GM23338 (cell line): Measurements from ENCODE around the gene JMJD7. TPM values are rescaled to one million over a fixed set of nuclear protein-coding genes. Genes with fewer than 3 reads are reported as not detected.

Source experiments
- ATAC-seq: fragments of 200-7000 bp; cut with Tn5 transposase; 3 replicates; pipeline ENCODE4 v1.9.1; 2020
- DNase-seq: peaks from one replicate; pipeline ENCODE4 v3.0.0-alpha.2; 2015; ENCODE audit warnings: low spot score
- H2AFZ ChIP-seq: fragments of 200-600 bp; sonication (generic); 2 replicates; pipeline ENCODE4 v1.8.0; 2016; ENCODE audit warnings: antibody characterized with exemption, mild to moderate bottlenecking, moderate library complexity
- H3F3A ChIP-seq: fragments of 200-600 bp; sonication (generic); replicated peaks from 2 replicates; pipeline ENCODE4 v1.8.0; 2017; ENCODE audit warnings: antibody characterized with exemption, mixed run types, low read depth
- H3K27ac ChIP-seq: fragments of 200-600 bp; sonication (generic); 2 replicates; pipeline ENCODE4 v1.6.1; 2016; ENCODE audit warnings: low read depth
- H3K27me3 ChIP-seq: fragments of 200-600 bp; sonication (generic); 2 replicates; pipeline ENCODE4 v1.8.0; 2016; ENCODE audit warnings: mild to moderate bottlenecking, mixed run types, moderate library complexity; ENCODE audit not compliant: insufficient read depth
- H3K36me3 ChIP-seq: fragments of 200-600 bp; sonication (generic); 2 replicates; pipeline ENCODE4 v1.8.0; 2016; ENCODE audit warnings: mild to moderate bottlenecking; ENCODE audit not compliant: insufficient read depth
- H3K4me1 ChIP-seq: fragments of 200-600 bp; sonication (generic); 2 replicates; pipeline ENCODE4 v1.8.0; 2016; ENCODE audit warnings: mild to moderate bottlenecking, moderate library complexity; ENCODE audit not compliant: insufficient read depth
- H3K4me2 ChIP-seq: fragments of 200-600 bp; sonication (generic); 2 replicates; pipeline ENCODE4 v1.7.1; 2017; ENCODE audit warnings: mixed run types
- H3K4me3 ChIP-seq: fragments of 200-600 bp; sonication (generic); 2 replicates; pipeline ENCODE4 v1.6.1; 2016; ENCODE audit warnings: mixed run types
- H3K79me2 ChIP-seq: fragments of 200-600 bp; sonication (generic); replicated peaks from 2 replicates; pipeline ENCODE4 v1.8.0; 2017; ENCODE audit warnings: mild to moderate bottlenecking; ENCODE audit not compliant: insufficient read depth
- H3K9me2 ChIP-seq: fragments of 200-600 bp; sonication (generic); 2 replicates; pipeline ENCODE4 v1.8.0; 2017; ENCODE audit not compliant: insufficient read depth
- H4K20me1 ChIP-seq: fragments of 200-600 bp; sonication (generic); replicated peaks from 2 replicates; pipeline ENCODE4 v1.8.0; 2017; ENCODE audit warnings: mild to moderate bottlenecking; ENCODE audit not compliant: insufficient read depth
- H3K27ac Mint-ChIP-seq: 2 replicates; pipeline ENCODE4 v1.8.0; 2020; ENCODE audit warnings: inconsistent platforms, mild to moderate bottlenecking, moderate library complexity, mixed read lengths
- H3K27me3 Mint-ChIP-seq: 3 replicates; pipeline ENCODE4 v1.8.0; 2022; ENCODE audit warnings: low read depth, mild to moderate bottlenecking, moderate library complexity, mixed read lengths, inconsistent platforms; ENCODE audit not compliant: insufficient read depth, poor library complexity
- H3K36me3 Mint-ChIP-seq: 3 replicates; pipeline ENCODE4 v1.8.0; 2021; ENCODE audit warnings: low read depth, mild to moderate bottlenecking, inconsistent platforms, moderate library complexity, mixed read lengths
- H3K4me1 Mint-ChIP-seq: 3 replicates; pipeline ENCODE4 v1.8.0; 2020; ENCODE audit warnings: mild to moderate bottlenecking, inconsistent platforms, mixed read lengths
- H3K4me3 Mint-ChIP-seq: 3 replicates; pipeline ENCODE4 v1.8.0; 2021; ENCODE audit warnings: moderate library complexity, mild to moderate bottlenecking, inconsistent platforms, mixed read lengths
- H3K9me3 Mint-ChIP-seq: 3 replicates; pipeline ENCODE4 v1.8.0; 2020; ENCODE audit warnings: moderate library complexity, mild to moderate bottlenecking, inconsistent platforms, mixed read lengths
- CREB1 ChIP-seq: fragments of 250-450 bp; sonication (Bioruptor Pico); IDR thresholded peaks from 2 replicates; pipeline ENCODE4 v1.5.0; 2020; ENCODE audit warnings: low read depth, mild to moderate bottlenecking, moderate library complexity
- EZH2 ChIP-seq: fragments of 200-600 bp; sonication (generic); IDR thresholded peaks from one replicate; pipeline ENCODE4 v1.8.0; 2017; ENCODE audit warnings: antibody characterized with exemption, mild to moderate bottlenecking, low read depth; ENCODE audit not compliant: unreplicated experiment
- EZH2phosphoT487 ChIP-seq: fragments of 200-600 bp; sonication (generic); IDR thresholded peaks from one replicate; pipeline ENCODE4 v1.8.1; 2018; ENCODE audit warnings: antibody characterized with exemption; ENCODE audit not compliant: unreplicated experiment
- JUNB ChIP-seq: IDR thresholded peaks from one replicate; pipeline ENCODE4 v1.6.1; 2016; ENCODE audit warnings: antibody characterized with exemption; ENCODE audit not compliant: unreplicated experiment
- NANOG ChIP-seq: IDR thresholded peaks from 2 replicates; pipeline ENCODE4 v1.6.1; 2016; ENCODE audit warnings: antibody characterized with exemption, borderline replicate concordance
- POLR2AphosphoS5 ChIP-seq: IDR thresholded peaks from 2 replicates; pipeline ENCODE4 v1.6.1; 2016; ENCODE audit warnings: antibody characterized with exemption, low read depth
- STAT1 ChIP-seq: IDR thresholded peaks from one replicate; pipeline ENCODE4 v1.6.1; 2016; ENCODE audit warnings: antibody characterized with exemption; ENCODE audit not compliant: unreplicated experiment
- ZNF114 ChIP-seq: fragments of 250-450 bp; sonication (Bioruptor Pico); IDR thresholded peaks from 2 replicates; pipeline ENCODE4 v1.5.0; 2020; ENCODE audit warnings: mild to moderate bottlenecking, moderate library complexity
- polyA plus RNA-seq: library from polyadenylated mRNA; unstranded; fragments of >200 nt; fragmentation: Nextera tagmentation; extraction: Ambion mirVana; gene quantifications from 2 replicates; pipeline ENCODE4 v1.2.1, GENCODE V29; 2016
- total RNA-seq: library from RNA; depleted of rRNA; stranded (reverse); fragments of >200 nt; shearing (Covaris generic); gene quantifications from 2 replicates; pipeline ENCODE4 v1.2.3, GENCODE V29; 2014
- TF ChIP-seq, protein P1 (sequence below), 2 experiments: fragments of 200-600 bp in 1 of 2; sonication (generic) in 1 of 2; conservative IDR thresholded peaks; 2 replicates each; pipeline versions ENCODE4 v1.5.1 to v1.6.1; 2016 to 2017; ENCODE audit warnings: antibody characterized with exemption in 2 of 2, low read depth in 2 of 2, mild to moderate bottlenecking in 2 of 2, moderate library complexity in 1 of 2
- TF ChIP-seq, protein P2 (sequence below): IDR thresholded peaks from 2 replicates; pipeline ENCODE4 v1.6.1; 2016; ENCODE audit warnings: antibody characterized with exemption
- TF ChIP-seq, protein P3 (sequence below): fragments of 250-450 bp; sonication (Bioruptor Pico); IDR thresholded peaks from 2 replicates; pipeline ENCODE4 v1.5.0; 2020; ENCODE audit warnings: mild to moderate bottlenecking, moderate library complexity

Gene JMJD7
- total and polyA plus RNA-seq, 2 experiments from 2014 or later, result 8.5 to 9.2 TPM

DNA sequence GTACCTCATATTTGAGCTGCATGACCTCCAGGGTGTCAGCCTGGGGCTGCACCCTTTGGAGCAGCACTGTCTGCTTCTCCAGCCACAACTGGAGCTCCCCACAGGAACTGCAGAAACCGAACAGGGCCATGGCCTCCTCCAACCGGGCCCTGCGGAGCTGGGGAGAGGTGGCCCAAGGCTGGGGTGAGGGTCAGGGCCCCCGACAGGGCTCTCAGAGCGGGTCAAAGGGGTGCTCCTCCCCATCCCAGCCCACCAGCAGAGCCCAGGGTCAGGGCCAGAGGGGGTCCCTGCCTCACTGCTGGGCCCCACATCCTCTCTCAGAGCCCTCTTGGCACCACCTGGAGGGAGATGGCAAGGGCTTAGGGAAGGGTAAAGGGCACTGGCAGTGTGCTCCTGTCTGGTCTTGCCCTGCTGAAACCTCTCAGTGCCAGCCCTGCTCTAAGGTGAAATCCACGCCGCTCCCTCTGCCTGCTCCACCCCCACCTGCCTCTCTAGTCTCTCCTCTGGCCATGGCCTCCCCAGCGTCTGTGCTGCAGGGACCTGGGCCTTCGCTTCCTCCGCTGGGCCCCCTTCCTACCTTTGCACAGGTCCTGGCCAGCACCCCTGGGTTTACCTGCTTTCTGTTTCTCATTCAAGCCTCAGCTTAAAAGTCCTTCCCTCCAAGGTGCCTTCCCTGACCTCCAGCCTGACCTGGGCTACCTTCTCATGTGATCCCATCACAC, 52.4 kb downstream of the JMJD7 start (continued):
- TF ChIP-seq NANOG, result no peak
- TF ChIP-seq POLR2AphosphoS5, result no peak
- TF ChIP-seq EZH2, result no peak
- TF ChIP-seq, protein P1, sequence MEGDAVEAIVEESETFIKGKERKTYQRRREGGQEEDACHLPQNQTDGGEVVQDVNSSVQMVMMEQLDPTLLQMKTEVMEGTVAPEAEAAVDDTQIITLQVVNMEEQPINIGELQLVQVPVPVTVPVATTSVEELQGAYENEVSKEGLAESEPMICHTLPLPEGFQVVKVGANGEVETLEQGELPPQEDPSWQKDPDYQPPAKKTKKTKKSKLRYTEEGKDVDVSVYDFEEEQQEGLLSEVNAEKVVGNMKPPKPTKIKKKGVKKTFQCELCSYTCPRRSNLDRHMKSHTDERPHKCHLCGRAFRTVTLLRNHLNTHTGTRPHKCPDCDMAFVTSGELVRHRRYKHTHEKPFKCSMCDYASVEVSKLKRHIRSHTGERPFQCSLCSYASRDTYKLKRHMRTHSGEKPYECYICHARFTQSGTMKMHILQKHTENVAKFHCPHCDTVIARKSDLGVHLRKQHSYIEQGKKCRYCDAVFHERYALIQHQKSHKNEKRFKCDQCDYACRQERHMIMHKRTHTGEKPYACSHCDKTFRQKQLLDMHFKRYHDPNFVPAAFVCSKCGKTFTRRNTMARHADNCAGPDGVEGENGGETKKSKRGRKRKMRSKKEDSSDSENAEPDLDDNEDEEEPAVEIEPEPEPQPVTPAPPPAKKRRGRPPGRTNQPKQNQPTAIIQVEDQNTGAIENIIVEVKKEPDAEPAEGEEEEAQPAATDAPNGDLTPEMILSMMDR (conservative IDR thresholded peaks at IDR 0.05; ENCODE audit: low read depth in 2 of 2), result no peak
- TF ChIP-seq, protein P2, sequence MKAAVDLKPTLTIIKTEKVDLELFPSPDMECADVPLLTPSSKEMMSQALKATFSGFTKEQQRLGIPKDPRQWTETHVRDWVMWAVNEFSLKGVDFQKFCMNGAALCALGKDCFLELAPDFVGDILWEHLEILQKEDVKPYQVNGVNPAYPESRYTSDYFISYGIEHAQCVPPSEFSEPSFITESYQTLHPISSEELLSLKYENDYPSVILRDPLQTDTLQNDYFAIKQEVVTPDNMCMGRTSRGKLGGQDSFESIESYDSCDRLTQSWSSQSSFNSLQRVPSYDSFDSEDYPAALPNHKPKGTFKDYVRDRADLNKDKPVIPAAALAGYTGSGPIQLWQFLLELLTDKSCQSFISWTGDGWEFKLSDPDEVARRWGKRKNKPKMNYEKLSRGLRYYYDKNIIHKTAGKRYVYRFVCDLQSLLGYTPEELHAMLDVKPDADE, result no peak

DNA sequence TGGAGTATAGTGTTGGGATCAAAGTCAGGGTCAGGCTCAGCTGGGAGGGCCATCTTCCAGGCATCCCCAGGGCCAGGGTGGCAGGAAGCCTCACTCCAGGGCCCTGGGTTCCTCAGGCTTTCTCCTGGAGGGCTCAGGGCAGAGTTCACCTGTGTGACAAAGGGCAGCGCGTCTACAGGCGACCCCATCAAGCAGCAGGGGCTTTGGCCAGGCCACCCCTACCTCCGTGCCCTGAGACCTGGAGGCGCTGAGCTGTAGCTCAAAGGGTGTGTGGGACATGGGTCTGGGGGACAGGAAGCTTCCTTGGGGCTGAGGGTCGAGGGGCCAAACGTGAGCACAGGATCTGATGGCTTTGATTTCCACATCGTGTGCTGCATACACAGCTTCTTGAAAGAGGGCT, 53.2 kb downstream of the JMJD7 start:
- no peaks in the 10 kb centered on the region for H3K36me3 ChIP-seq
- no peaks in the 10 kb centered on the region for H3K4me1 ChIP-seq
- no peak overlapping the region for H3K4me3 ChIP-seq
- peaks cover 31% of the 10 kb centered on the region for H3K27me3 ChIP-seq
- peak overlapping the region; percentile 56 for H3K4me3 Mint-ChIP-seq
- no peaks in the 10 kb centered on the region for H3K9me2 ChIP-seq
- H3K27ac Mint-ChIP-seq, result no peak overlapping the region
- H3K36me3 Mint-ChIP-seq, result no peaks in the 10 kb centered on the region; the same call in 2 of the 3 replicates
- H4K20me1 ChIP-seq, result no peaks in the 10 kb centered on the region
- 0 out of 2 replicates have a peak, but pooled peaks cover 4% of the 10 kb centered on the region for H3F3A ChIP-seq
- H3K27ac ChIP-seq, result no peak overlapping the region
- ATAC-seq, result no peak
- peaks cover 10% of the 10 kb centered on the region for H3K4me1 Mint-ChIP-seq
- peak overlapping the region; percentile 65; the same call in 1 of the 2 replicates for H3K4me2 ChIP-seq
- peaks cover 37% of the 10 kb centered on the region for H3K27me3 Mint-ChIP-seq
- H3K79me2 ChIP-seq, result no peaks in the 10 kb centered on the region
- no peaks in the 10 kb centered on the region; the same call in 2 of the 3 replicates for H3K9me3 Mint-ChIP-seq
- H2AFZ ChIP-seq, result peak overlapping the region; percentile 89
- DNase-seq, result no peak
- TF ChIP-seq ZNF114 (CRISPR knock-in tag) (no peak), NANOG (no peak), POLR2AphosphoS5 (no peak), CREB1 (no peak), EZH2phosphoT487 (no peak), EZH2 (no peak), STAT1 (no peak), JUNB (no peak)
- TF ChIP-seq, protein P2, result no peak
- TF ChIP-seq, protein P1 (conservative IDR thresholded peaks at IDR 0.05; ENCODE audit: low read depth in 2 of 2), result no peak
- TF ChIP-seq, protein P3, sequence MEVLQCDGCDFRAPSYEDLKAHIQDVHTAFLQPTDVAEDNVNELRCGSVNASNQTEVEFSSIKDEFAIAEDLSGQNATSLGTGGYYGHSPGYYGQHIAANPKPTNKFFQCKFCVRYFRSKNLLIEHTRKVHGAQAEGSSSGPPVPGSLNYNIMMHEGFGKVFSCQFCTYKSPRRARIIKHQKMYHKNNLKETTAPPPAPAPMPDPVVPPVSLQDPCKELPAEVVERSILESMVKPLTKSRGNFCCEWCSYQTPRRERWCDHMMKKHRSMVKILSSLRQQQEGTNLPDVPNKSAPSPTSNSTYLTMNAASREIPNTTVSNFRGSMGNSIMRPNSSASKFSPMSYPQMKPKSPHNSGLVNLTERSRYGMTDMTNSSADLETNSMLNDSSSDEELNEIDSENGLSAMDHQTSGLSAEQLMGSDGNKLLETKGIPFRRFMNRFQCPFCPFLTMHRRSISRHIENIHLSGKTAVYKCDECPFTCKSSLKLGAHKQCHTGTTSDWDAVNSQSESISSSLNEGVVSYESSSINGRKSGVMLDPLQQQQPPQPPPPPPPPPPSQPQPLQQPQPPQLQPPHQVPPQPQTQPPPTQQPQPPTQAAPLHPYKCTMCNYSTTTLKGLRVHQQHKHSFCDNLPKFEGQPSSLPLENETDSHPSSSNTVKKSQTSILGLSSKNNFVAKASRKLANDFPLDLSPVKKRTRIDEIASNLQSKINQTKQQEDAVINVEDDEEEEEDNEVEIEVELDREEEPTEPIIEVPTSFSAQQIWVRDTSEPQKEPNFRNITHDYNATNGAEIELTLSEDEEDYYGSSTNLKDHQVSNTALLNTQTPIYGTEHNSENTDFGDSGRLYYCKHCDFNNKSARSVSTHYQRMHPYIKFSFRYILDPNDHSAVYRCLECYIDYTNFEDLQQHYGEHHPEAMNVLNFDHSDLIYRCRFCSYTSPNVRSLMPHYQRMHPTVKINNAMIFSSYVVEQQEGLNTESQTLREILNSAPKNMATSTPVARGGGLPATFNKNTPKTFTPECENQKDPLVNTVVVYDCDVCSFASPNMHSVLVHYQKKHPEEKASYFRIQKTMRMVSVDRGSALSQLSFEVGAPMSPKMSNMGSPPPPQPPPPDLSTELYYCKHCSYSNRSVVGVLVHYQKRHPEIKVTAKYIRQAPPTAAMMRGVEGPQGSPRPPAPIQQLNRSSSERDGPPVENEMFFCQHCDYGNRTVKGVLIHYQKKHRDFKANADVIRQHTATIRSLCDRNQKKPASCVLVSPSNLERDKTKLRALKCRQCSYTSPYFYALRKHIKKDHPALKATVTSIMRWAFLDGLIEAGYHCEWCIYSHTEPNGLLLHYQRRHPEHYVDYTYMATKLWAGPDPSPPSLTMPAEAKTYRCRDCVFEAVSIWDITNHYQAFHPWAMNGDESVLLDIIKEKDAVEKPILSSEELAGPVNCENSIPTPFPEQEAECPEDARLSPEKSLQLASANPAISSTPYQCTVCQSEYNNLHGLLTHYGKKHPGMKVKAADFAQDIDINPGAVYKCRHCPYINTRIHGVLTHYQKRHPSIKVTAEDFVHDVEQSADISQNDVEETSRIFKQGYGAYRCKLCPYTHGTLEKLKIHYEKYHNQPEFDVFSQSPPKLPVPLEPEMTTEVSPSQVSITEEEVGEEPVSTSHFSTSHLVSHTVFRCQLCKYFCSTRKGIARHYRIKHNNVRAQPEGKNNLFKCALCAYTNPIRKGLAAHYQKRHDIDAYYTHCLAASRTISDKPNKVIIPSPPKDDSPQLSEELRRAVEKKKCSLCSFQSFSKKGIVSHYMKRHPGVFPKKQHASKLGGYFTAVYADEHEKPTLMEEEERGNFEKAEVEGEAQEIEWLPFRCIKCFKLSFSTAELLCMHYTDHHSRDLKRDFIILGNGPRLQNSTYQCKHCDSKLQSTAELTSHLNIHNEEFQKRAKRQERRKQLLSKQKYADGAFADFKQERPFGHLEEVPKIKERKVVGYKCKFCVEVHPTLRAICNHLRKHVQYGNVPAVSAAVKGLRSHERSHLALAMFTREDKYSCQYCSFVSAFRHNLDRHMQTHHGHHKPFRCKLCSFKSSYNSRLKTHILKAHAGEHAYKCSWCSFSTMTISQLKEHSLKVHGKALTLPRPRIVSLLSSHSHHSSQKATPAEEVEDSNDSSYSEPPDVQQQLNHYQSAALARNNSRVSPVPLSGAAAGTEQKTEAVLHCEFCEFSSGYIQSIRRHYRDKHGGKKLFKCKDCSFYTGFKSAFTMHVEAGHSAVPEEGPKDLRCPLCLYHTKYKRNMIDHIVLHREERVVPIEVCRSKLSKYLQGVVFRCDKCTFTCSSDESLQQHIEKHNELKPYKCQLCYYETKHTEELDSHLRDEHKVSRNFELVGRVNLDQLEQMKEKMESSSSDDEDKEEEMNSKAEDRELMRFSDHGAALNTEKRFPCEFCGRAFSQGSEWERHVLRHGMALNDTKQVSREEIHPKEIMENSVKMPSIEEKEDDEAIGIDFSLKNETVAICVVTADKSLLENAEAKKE (CRISPR knock-in tag), result no peak
